Mesothelial cell of epicardium (in vitro differentiated cells): ENCODE results near the gene NSUN4. TPM values are rescaled to one million over a fixed set of nuclear protein-coding genes. Genes with fewer than 3 reads are reported as not detected.

Experiments used
- DNase-seq, 2 experiments: peaks; one replicate each; pipeline ENCODE4 v3.0.0; 2021; ENCODE audit warnings: low spot score in 2 of 2; ENCODE audit not compliant: unreplicated experiment in 2 of 2
- H3K27ac Mint-ChIP-seq: 2 replicates; pipeline ENCODE4 v1.8.0; 2021; ENCODE audit warnings: mixed read lengths
- H3K27me3 Mint-ChIP-seq: 2 replicates; pipeline ENCODE4 v1.8.0; 2021; ENCODE audit warnings: low read depth, mixed read lengths
- H3K36me3 Mint-ChIP-seq: 2 replicates; pipeline ENCODE4 v1.8.0; 2021; ENCODE audit warnings: mixed read lengths
- H3K4me1 Mint-ChIP-seq: 2 replicates; pipeline ENCODE4 v1.8.0; 2021; ENCODE audit warnings: mixed read lengths
- H3K4me3 Mint-ChIP-seq: 2 replicates; pipeline ENCODE4 v1.8.0; 2021; ENCODE audit warnings: mild to moderate bottlenecking, moderate library complexity, mixed read lengths
- H3K9me3 Mint-ChIP-seq: 2 replicates; pipeline ENCODE4 v1.8.0; 2021; ENCODE audit warnings: mixed read lengths
- CTCF ChIP-seq: fragments of 200-600 bp; sonication (generic); IDR thresholded peaks from one replicate; pipeline ENCODE4 v1.5.0; 2021; ENCODE audit warnings: antibody characterized with exemption; ENCODE audit not compliant: unreplicated experiment
- total RNA-seq: library from RNA; stranded (reverse); gene quantifications from 3 replicates; pipeline ENCODE4 v1.2.1, GENCODE V29; 2021

NSUN4 gene
- total RNA-seq, 1 donor from 2014 or later = 23.5 TPM

GRCh38 chr1:46401964-46402626 lies 61.5 kb downstream of the NSUN4 start:
- Mint-ChIP-seq H3K4me3 (no peak overlapping the region), H3K36me3 (peaks cover under 1% of the 10 kb centered on the region), H3K9me3 (no peaks in the 10 kb centered on the region), H3K27me3 (peaks cover 4% of the 10 kb centered on the region), H3K27ac (no peak overlapping the region), H3K4me1 (peaks cover 20% of the 10 kb centered on the region)
- no peak for TF ChIP-seq CTCF
- DNase-seq = no peak

- Mint-ChIP-seq H3K4me1 (peaks cover 25% of the 10 kb centered on the region), H3K4me3 (no peak overlapping the region), H3K9me3 (no peaks in the 10 kb centered on the region), H3K27me3 (peaks cover 5% of the 10 kb centered on the region), H3K27ac (no peak overlapping the region), H3K36me3 (peaks cover 2% of the 10 kb centered on the region)
- TF ChIP-seq CTCF = no peak
- no peak for DNase-seq
Observed at GRCh38 chr1:46403916-46404315, 63.3 kb downstream of the NSUN4 start.

GRCh38 chr1:46404482-46405196 lies 64.0 kb downstream of the NSUN4 start:
- H3K4me1 Mint-ChIP-seq = peaks cover 25% of the 10 kb centered on the region
- no peak for TF ChIP-seq CTCF
- H3K4me3 Mint-ChIP-seq = no peak overlapping the region
- H3K27me3 Mint-ChIP-seq = peaks cover 4% of the 10 kb centered on the region
- DNase-seq = no peak
- no peaks in the 10 kb centered on the region for H3K9me3 Mint-ChIP-seq
- no peak overlapping the region for H3K27ac Mint-ChIP-seq
- peaks cover 2% of the 10 kb centered on the region for H3K36me3 Mint-ChIP-seq

GRCh38 chr1:46405197-46405555 lies 64.6 kb downstream of the NSUN4 start:
- no peak overlapping the region for H3K4me3 Mint-ChIP-seq
- H3K27me3 Mint-ChIP-seq = peaks cover 1% of the 10 kb centered on the region
- peaks cover 5% of the 10 kb centered on the region for H3K36me3 Mint-ChIP-seq
- no peak for DNase-seq
- no peaks in the 10 kb centered on the region for H3K9me3 Mint-ChIP-seq
- TF ChIP-seq CTCF = no peak
- H3K4me1 Mint-ChIP-seq = peaks cover 25% of the 10 kb centered on the region
- H3K27ac Mint-ChIP-seq = no peak overlapping the region

- no peaks in the 10 kb centered on the region for H3K9me3 Mint-ChIP-seq
Observed at GRCh38 chr1:46405724-46406123, 65.1 kb downstream of the NSUN4 start.

More at GRCh38 chr1:46405724-46406123, 65.1 kb downstream of the NSUN4 start:
- no peak for DNase-seq
- Mint-ChIP-seq H3K27me3 (peaks cover 1% of the 10 kb centered on the region), H3K36me3 (peaks cover 5% of the 10 kb centered on the region), H3K4me3 (no peak overlapping the region), H3K27ac (no peak overlapping the region), H3K4me1 (peaks cover 21% of the 10 kb centered on the region)
- no peak for TF ChIP-seq CTCF
